ENCODE measurements around the gene POU6F1.
"Not testable (repeated sequence)": the region's sequence is repeated elsewhere in the genome, so short reads cannot be mapped to it uniquely, and the experiment has no call there.

POU6F1 gene

GRCh38 chr12:51217968-51218606, at the start of gene POU6F1:
TSS of gene POU6F1 (minus strand) at chr12:51218062. CDS start at chr12:51206836, 11,226 bp downstream.
- peak; percentile 32 to 47 for DNase-seq (ENCODE audit: low read depth in 2 of 2)

GRCh38 chr12:51265024-51265423, 47.2 kb upstream of the POU6F1 start:
- DNase-seq (ENCODE audit: low read depth in 2 of 2) = no peak

DNA sequence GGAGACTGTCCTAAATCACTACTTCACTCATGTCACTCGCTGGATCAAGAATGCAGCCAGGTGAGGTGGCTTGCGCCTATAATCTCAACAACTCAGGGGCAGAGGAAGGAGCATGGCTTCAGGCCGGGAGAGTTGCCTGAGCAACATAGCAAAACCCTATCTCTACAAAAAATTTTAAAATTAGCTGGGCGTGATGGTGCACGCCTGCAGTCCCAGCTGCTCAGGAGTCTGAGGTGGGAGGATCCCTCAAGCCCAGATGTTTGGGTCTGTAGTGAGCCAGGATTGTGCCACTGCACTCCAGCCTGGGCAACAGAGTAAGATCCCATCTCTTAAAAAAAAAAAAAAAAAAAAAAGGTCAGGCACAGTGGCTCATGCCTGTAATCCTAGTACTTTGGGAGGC, 46.4 kb upstream of the POU6F1 start:
- no peak for DNase-seq (ENCODE audit: low read depth in 2 of 2)

DNA sequence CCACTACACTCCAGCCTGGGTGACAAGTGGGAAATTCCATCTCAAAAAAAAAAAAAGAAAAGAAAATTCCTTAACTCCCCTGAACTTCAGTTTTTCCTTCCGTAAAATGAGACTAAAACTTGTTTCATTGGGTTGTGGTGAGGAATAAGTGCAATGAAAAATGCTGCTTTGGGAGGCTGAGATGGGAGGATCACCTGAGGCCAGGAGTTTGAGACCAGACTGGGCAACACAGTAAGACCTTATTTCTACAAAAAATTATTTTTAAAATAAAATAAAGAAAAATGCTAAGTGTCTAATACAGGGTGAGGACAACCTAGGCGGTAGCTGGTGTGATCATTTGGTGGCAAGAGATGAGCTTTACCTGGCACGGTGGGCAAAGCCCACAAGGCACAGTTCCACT, 45.5 kb upstream of the POU6F1 start:
- DNase-seq (ENCODE audit: low read depth in 2 of 2) = no peak

- no peak for DNase-seq (ENCODE audit: low read depth in 2 of 2)
These were observed 44.9 kb upstream of the POU6F1 start for GRCh38 chr12:51262758-51263177.

DNA sequence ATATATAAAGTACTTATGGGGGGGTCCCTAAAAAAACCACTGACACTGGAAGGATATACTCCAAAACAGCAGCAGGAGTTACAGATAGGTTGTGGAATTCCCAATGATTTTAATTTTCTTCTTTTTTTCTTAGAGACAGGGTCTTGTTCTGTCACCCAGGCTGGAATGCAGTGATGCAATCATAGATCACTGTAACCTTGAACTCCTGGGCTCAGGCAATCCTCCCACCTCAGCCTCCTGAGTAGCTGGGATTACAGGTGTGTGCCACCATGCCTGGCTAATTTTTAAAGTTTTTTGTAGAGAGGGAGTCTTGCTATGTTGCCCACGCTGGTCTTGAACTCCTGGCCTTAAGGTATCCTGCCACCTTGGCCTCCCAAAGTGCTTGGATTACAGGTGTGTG, 41.7 kb upstream of the POU6F1 start:
- DNase-seq (ENCODE audit: low read depth in 2 of 2) = not testable (repeated sequence)

DNA sequence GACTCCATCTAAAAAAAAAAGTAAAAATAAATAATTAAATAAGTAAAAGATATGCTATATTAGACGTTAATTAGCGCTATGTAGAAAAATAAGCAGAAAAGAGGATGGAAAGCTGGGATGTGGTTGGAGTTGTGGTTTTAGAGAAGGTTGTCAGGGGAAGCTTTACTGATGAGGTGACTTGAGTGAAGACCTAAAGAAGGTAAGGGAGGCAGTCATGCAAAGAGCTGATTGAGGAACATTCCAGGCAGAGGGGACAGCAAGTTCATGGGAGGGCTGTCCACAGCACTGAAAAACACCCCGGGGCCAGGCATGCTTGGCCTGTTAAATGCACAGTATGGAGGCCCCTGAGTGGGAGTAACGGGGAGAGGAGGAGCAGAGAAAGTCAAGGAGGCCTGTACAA, 36.7 kb upstream of the POU6F1 start:
- no peak for DNase-seq (ENCODE audit: low read depth in 2 of 2)

DNA sequence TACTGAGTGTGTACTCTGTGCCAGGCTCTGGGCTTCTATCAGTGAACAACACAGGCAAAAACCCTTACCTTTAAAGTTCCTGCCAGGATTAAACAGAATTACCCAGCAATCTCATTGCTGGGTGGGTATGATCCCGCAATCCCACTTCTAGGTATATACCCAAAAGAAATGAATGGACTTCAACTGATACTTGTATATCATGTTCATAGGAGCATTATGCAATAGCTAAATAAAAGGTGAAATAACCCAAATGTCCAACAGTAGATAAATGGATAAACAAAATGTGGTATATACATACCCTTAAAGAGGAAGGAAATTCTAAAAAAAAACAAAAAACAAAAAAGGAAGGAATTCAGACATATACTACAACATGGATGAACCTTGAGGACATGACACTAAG, 35.4 kb upstream of the POU6F1 start:
- DNase-seq (ENCODE audit: low read depth in 2 of 2) = no peak

DNA sequence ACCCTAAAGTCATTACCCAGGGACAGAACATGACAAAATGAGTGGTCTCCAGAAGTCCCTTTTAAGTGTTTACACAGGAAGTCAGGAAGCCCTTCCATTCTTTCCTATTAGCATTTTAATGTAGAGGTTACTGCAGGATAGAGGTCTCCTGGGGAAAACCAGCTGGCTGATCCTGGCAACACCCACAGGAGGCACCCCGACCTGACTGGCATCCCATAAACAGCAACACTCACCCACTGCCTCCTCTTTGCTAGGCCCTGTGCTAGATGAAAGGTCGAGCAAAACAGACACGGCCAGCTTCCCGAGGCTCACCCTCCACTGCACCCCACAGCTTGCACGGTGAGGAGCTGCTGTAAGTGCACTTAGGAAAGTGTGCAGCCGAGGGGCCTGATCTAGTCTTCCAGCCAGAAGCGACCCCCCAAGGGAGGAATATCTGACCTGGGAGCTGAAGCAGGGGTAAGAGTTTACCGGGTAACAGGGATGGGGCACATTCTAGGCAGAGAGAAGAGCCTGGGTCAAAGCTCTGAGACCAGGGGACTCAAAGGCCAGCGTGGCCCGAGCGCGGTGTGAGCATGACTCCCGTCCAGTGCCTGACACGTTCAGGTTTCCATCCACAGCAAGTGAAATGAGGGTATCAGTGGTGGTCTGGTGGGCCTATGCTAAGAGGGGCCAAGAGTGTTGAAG, 29.8 kb upstream of the POU6F1 start:
- no peak for DNase-seq (ENCODE audit: low read depth in 2 of 2)

- DNase-seq (ENCODE audit: low read depth in 2 of 2) = no peak
These were observed 28.5 kb upstream of the POU6F1 start for GRCh38 chr12:51246254-51246853.

GRCh38 chr12:51245476-51246253, 27.8 kb upstream of the POU6F1 start:
- no peak for DNase-seq (ENCODE audit: low read depth in 2 of 2)

GRCh38 chr12:51244269-51244668, 26.4 kb upstream of the POU6F1 start:
- no peak for DNase-seq (ENCODE audit: low read depth in 2 of 2)

- DNase-seq (ENCODE audit: low read depth in 2 of 2) = no peak
These were observed 25.0 kb upstream of the POU6F1 start for GRCh38 chr12:51242876-51243275.

GRCh38 chr12:51242120-51242519, 24.3 kb upstream of the POU6F1 start:
- no peak for DNase-seq (ENCODE audit: low read depth in 2 of 2)

DNA sequence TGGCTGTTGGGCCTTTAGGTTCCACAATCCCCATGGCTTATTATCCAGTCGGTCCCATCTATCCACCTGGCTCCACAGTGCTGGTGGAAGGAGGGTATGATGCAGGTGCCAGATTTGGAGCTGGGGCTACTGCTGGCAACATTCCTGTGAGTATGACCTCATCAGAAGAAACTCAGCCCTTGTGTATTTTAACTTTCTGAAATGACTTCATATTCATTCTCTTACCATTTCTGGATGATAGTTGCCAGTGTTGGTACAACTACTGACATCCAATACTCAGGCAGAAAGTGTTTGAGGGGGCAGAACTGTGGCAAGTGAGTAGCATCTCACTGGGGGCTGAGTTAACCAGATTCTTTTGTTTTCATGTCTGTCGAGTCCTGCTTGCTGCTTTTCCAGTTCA, 23.1 kb upstream of the POU6F1 start:
- no peak for DNase-seq (ENCODE audit: low read depth in 2 of 2)

GRCh38 chr12:51238510-51239334, 20.9 kb upstream of the POU6F1 start, which contains the start of gene DAZAP2:
TSS of gene DAZAP2 (plus strand) at chr12:51238826. CDS start at chr12:51238908, 82 bp downstream.
- DNase-seq (ENCODE audit: low read depth in 2 of 2) = peak; percentile 92 to 93

GRCh38 chr12:51238037-51238509, 20.2 kb upstream of the POU6F1 start:
- no peak for DNase-seq (ENCODE audit: low read depth in 2 of 2)

DNA sequence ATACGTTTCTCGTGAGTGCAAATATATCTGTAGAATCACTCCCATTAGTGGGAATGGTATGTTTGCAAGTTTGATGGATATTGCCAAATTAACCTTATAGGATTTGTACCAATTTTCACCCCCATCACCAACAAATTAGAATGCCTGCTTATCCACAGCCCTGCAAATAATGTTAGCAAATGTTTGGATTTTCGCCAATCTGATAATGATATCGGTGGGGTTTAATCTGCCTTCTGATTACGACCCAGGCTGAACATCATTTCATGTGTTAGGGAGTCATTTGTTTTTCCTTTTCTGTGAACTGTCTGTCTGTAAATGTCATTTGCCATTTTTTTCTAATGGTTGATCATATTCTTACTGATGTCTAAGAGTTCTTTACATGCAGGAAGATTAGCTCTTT, 16.7 kb upstream of the POU6F1 start:
- no peak for DNase-seq (ENCODE audit: low read depth in 2 of 2)

- no peak for DNase-seq (ENCODE audit: low read depth in 2 of 2)
These were observed 14.8 kb upstream of the POU6F1 start for GRCh38 chr12:51232642-51233041.

DNA sequence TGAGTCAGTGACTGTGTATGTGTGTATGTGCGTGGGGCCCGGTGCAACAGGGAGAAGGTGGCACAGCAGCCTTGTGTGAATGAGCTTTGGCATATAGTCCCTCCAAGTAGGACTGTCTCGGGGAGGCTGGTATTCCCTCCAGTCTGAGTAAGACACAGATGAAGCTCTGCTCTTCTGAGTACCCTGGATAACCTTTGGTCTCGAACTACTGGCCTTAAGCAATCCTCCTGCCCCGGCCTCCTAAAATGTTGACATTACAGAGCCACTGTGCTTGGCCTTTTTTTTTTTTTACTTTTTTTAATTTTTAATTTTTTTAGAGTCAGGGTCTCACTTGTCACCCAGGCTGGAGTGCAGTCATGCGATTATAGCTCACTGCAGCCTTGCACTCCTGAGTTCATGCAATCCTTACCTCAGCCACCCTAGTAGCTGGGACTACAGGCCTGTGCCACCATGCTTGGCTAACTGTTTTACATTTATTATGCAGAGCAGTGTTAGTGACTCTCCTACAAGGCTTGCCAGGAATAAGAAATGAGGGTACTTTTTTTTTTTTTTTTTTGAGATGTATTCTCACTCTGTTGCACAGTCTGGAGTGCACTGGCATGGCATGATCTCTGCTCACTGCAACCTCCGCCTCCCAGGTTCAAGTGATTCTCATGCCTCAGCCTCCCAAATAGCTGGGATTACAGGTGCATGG, 11.4 kb upstream of the POU6F1 start:
- no peak for DNase-seq (ENCODE audit: low read depth in 2 of 2)

DNA sequence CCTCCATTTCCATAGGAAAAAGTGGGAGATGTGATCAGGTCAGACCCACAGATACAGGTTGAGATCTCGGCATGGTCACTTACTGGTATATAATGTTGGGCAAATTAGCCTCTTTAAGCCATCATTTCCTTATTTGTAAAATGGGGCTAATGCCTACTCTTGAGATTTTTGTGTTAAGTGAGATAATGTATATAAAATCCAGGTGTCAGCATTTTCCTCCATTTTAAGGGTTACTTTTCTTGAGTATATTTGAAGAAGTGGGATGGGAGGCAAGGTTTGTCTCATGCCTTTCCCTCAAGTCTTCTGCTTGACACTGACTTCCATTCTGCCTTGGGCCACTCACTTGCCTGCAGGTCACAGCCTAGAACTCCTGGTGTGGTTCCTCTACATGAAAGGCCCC, 10.1 kb upstream of the POU6F1 start:
- no peak for DNase-seq (ENCODE audit: low read depth in 2 of 2)
